ENCODE results near the gene AKIP1.
"Not testable (repeated sequence)": the region's sequence is repeated elsewhere in the genome, so short reads cannot be mapped to it uniquely, and the experiment has no call there.

Gene AKIP1

DNA sequence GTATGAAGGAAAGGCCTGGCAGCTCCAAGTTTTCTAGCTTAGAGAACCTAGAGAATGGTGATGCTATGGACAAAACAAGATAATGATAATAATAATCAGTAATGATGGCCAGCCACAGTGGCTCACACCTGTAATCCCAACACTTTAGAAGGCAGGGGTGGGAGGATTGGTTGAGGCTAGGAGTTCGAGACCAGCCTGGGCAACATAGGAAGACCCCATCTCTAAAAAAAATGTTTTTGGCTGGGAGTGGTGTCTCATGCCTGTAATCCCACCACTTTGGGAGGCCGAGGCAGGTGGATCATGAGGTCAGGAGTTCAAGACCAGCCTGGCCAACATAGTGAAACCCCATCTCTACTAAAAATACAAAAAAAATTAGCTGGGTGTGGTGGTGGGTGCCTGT lies 24.8 kb downstream of the AKIP1 start:
- not testable (repeated sequence) for H3K27me3 ChIP-seq (ENCODE audit: control insufficient read depth in 1 of 2, insufficient read depth in 1 of 2, low read length in 2 of 2); H3K23ac ChIP-seq (ENCODE audit: low read length in 2 of 2); H2AFZ ChIP-seq (ENCODE audit: low read depth, low read length); H3K4ac ChIP-seq (ENCODE audit: low read depth in 1 of 2, low read length in 2 of 2); H3K4me2 ChIP-seq (ENCODE audit: low read length, poor library complexity, severe bottlenecking); H3K36me3 ChIP-seq (ENCODE audit: control insufficient read depth in 1 of 2, insufficient read depth in 2 of 2, low read depth in 1 of 2, low read length in 2 of 2); H3K14ac ChIP-seq (ENCODE audit: low read length in 2 of 2); H3K4me1 ChIP-seq (ENCODE audit: control insufficient read depth, insufficient read depth, low read depth, low read length); H3K9me3 ChIP-seq (ENCODE audit: control insufficient read depth, low read length); DNase-seq; H4K91ac ChIP-seq (ENCODE audit: low read length); H3K79me1 ChIP-seq (replicated peaks; ENCODE audit: low read length, poor library complexity, severe bottlenecking); H3K4me3 ChIP-seq (ENCODE audit: insufficient read depth in 1 of 2, low read depth in 1 of 2, low read length in 2 of 2); H3K9ac ChIP-seq (ENCODE audit: low read length); H3K27ac ChIP-seq (ENCODE audit: low read length, poor library complexity, severe bottlenecking); H2BK15ac ChIP-seq (ENCODE audit: low read depth, poor library complexity, severe bottlenecking); H2BK5ac ChIP-seq (ENCODE audit: low read depth, low read length, poor library complexity, severe bottlenecking)
- peak overlapping the region in 1 of 2 experiments; percentile 92 for H2BK12ac ChIP-seq (ENCODE audit: low read length in 2 of 2)
- peak overlapping the region in 1 of 2 experiments; percentile 45 for H3K18ac ChIP-seq (ENCODE audit: low read depth in 1 of 2, low read length in 2 of 2)
- H2BK120ac ChIP-seq (ENCODE audit: low read depth, low read length): peak overlapping the region; percentile 46
- WGBS: no CpG with 5 or more reads among the region's 2 CpGs
- H4K8ac ChIP-seq (ENCODE audit: low read length): peak overlapping the region; percentile 45
- peak overlapping the region; percentile 67 for H2AK5ac ChIP-seq (ENCODE audit: low read length, severe bottlenecking)

DNA sequence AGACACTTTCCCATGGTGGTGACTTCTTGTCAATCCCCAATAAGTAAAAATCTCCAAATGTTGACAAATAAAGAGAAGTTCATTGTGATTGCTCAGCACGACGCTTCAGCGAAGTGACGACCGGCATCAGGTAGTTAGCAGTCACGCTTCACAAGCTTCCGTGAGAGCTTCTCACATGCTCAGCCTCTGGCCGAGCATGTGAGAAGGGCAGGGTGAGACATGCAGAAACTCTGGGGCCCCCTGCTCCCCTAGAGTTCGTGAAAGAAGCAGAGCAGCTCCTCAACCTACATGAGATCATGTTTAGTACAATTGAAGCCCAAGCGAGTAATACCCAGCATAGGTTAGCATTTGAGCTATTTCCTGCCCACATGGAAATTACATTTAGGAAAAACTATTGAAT lies 26.2 kb downstream of the AKIP1 start:
- no peak overlapping the region for H2BK120ac ChIP-seq (ENCODE audit: low read depth, low read length)
- peaks cover 0 to 5% of the 10 kb centered on the region in 2 experiments for H3K27me3 ChIP-seq (ENCODE audit: control insufficient read depth in 1 of 2, insufficient read depth in 1 of 2, low read length in 2 of 2)
- no peak overlapping the region for H4K8ac ChIP-seq (ENCODE audit: low read length)
- H2BK12ac ChIP-seq (ENCODE audit: low read length in 2 of 2): no peak overlapping the region
- H3K4me3 ChIP-seq (ENCODE audit: insufficient read depth in 1 of 2, low read depth in 1 of 2, low read length in 2 of 2): no peak overlapping the region
- H2AFZ ChIP-seq (ENCODE audit: low read depth, low read length): no peak overlapping the region
- H2BK5ac ChIP-seq (ENCODE audit: low read depth, low read length, poor library complexity, severe bottlenecking): no peak overlapping the region
- H3K27ac ChIP-seq (ENCODE audit: low read length, poor library complexity, severe bottlenecking): no peak overlapping the region
- H3K9ac ChIP-seq (ENCODE audit: low read length): no peak overlapping the region
- peak overlapping the region in 1 of 2 experiments; percentile 47 for H3K4ac ChIP-seq (ENCODE audit: low read depth in 1 of 2, low read length in 2 of 2)
- no peak overlapping the region for H3K4me2 ChIP-seq (ENCODE audit: low read length, poor library complexity, severe bottlenecking)
- no peak overlapping the region for H2BK15ac ChIP-seq (ENCODE audit: low read depth, poor library complexity, severe bottlenecking)
- no peak overlapping the region for H4K91ac ChIP-seq (ENCODE audit: low read length)
- peaks cover 8% of the 10 kb centered on the region for H3K4me1 ChIP-seq (ENCODE audit: control insufficient read depth, insufficient read depth, low read depth, low read length)
- H2AK5ac ChIP-seq (ENCODE audit: low read length, severe bottlenecking): no peak overlapping the region
- no peak overlapping the region for H3K23ac ChIP-seq (ENCODE audit: low read length in 2 of 2)
- no peak overlapping the region for H3K18ac ChIP-seq (ENCODE audit: low read depth in 1 of 2, low read length in 2 of 2)
- H3K79me1 ChIP-seq (replicated peaks; ENCODE audit: low read length, poor library complexity, severe bottlenecking): no peaks in the 10 kb centered on the region
- H3K9me3 ChIP-seq (ENCODE audit: control insufficient read depth, low read length): no peaks in the 10 kb centered on the region
- no peak overlapping the region for H3K14ac ChIP-seq (ENCODE audit: low read length in 2 of 2)
- 93% methylated on average over 10 of the region's 10 CpGs for WGBS
- no peaks in the 10 kb centered on the region for H3K36me3 ChIP-seq (ENCODE audit: control insufficient read depth in 1 of 2, insufficient read depth in 2 of 2, low read depth in 1 of 2, low read length in 2 of 2)
- no peak for DNase-seq

DNA sequence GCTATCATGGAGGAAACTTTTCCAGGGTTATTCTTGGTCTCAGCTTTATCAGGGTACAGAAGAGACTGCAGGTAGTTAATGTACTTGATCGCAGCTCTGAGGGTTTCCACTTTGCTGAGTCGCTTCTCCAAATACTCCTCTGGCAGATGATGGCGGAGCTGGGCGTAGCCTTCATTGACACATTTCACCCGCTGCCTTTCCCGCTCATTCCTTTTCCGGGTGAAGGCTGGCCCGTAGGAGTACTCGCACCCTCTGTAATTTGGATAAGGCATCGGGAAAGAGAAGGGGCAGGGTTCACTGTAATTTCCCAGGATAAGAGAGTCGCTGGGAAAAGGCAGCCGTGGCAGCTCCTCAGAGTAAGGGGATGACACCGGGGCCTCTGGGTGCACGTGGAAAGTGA lies 26.7 kb downstream of the AKIP1 start:
- Histone ChIP-seq H4K8ac (ENCODE audit: low read length) (no peak overlapping the region), H3K79me1 (replicated peaks; ENCODE audit: low read length, poor library complexity, severe bottlenecking) (no peaks in the 10 kb centered on the region), H3K4me2 (ENCODE audit: low read length, poor library complexity, severe bottlenecking) (no peak overlapping the region), H3K36me3 (ENCODE audit: control insufficient read depth in 1 of 2, insufficient read depth in 2 of 2, low read depth in 1 of 2, low read length in 2 of 2) (no peaks in the 10 kb centered on the region), H3K4me3 (ENCODE audit: insufficient read depth in 1 of 2, low read depth in 1 of 2, low read length in 2 of 2) (no peak overlapping the region), H3K14ac (ENCODE audit: low read length in 2 of 2) (no peak overlapping the region), H3K27ac (ENCODE audit: low read length, poor library complexity, severe bottlenecking) (no peak overlapping the region), H2BK5ac (ENCODE audit: low read depth, low read length, poor library complexity, severe bottlenecking) (no peak overlapping the region), H3K9ac (ENCODE audit: low read length) (no peak overlapping the region), H3K27me3 (ENCODE audit: control insufficient read depth in 1 of 2, insufficient read depth in 1 of 2, low read length in 2 of 2) (peaks cover 0 to 5% of the 10 kb centered on the region in 2 experiments), H2BK120ac (ENCODE audit: low read depth, low read length) (no peak overlapping the region), H2AK5ac (ENCODE audit: low read length, severe bottlenecking) (no peak overlapping the region), H2AFZ (ENCODE audit: low read depth, low read length) (no peak overlapping the region), H3K9me3 (ENCODE audit: control insufficient read depth, low read length) (no peaks in the 10 kb centered on the region), H2BK15ac (ENCODE audit: low read depth, poor library complexity, severe bottlenecking) (no peak overlapping the region), H4K91ac (ENCODE audit: low read length) (no peak overlapping the region), H3K4me1 (ENCODE audit: control insufficient read depth, insufficient read depth, low read depth, low read length) (peaks cover 7% of the 10 kb centered on the region), H3K18ac (ENCODE audit: low read depth in 1 of 2, low read length in 2 of 2) (no peak overlapping the region), H3K4ac (ENCODE audit: low read depth in 1 of 2, low read length in 2 of 2) (no peak overlapping the region), H2BK12ac (ENCODE audit: low read length in 2 of 2) (peak overlapping the region in 1 of 2 experiments; percentile 39), H3K23ac (ENCODE audit: low read length in 2 of 2) (no peak overlapping the region)
- WGBS: 94% methylated on average over 13 of the region's 14 CpGs
- DNase-seq: no peak

DNA sequence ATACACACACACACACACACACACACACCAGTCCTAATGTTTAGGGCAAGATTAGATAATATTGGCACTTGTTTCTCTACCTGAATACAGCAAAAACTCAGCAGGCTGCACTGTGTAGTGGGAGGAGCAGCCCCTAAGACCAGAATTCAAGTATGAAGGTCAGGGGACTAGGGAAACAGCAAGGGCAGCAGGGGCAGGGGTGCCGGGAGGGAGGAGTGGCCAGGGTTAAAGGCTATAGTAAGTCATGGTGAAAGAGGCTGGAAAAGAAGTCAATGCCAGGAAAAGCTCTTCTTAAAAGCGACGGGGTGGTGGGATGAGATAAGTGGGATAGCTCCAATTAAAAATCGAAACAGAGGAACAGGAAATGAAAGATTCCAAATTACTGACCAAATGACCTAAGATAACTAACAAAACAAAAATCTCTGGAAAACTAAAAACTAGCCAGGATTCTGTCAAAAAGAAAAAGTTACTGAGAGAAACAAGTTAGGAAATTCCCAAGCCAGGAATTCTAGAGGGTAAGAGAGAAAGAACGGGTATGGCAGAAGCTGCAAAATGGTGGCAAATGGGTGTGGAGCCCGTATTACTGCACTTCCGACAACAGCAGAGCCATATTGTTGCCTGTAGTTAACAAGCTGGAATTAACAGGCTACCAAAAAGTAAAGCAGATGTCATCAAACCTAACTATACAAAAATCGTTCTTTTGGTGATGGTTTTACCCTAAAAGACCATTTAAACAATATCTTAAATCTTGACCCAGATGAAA lies 30.5 kb downstream of the AKIP1 start:
- no peak for DNase-seq
- no peak overlapping the region for H3K4me2 ChIP-seq (ENCODE audit: low read length, poor library complexity, severe bottlenecking)
- H2BK120ac ChIP-seq (ENCODE audit: low read depth, low read length): no peak overlapping the region
- peak overlapping the region in 1 of 2 experiments; percentile 54 for H2BK12ac ChIP-seq (ENCODE audit: low read length in 2 of 2)
- H3K4me1 ChIP-seq (ENCODE audit: control insufficient read depth, insufficient read depth, low read depth, low read length): peaks cover 2% of the 10 kb centered on the region
- H4K91ac ChIP-seq (ENCODE audit: low read length): no peak overlapping the region
- no peak overlapping the region for H3K27ac ChIP-seq (ENCODE audit: low read length, poor library complexity, severe bottlenecking)
- no peak overlapping the region for H3K4ac ChIP-seq (ENCODE audit: low read depth in 1 of 2, low read length in 2 of 2)
- H3K79me1 ChIP-seq (replicated peaks; ENCODE audit: low read length, poor library complexity, severe bottlenecking): no peaks in the 10 kb centered on the region
- H3K9me3 ChIP-seq (ENCODE audit: control insufficient read depth, low read length): no peaks in the 10 kb centered on the region
- no peak overlapping the region for H2AK5ac ChIP-seq (ENCODE audit: low read length, severe bottlenecking)
- no peak overlapping the region for H3K4me3 ChIP-seq (ENCODE audit: insufficient read depth in 1 of 2, low read depth in 1 of 2, low read length in 2 of 2)
- H3K23ac ChIP-seq (ENCODE audit: low read length in 2 of 2): no peak overlapping the region
- H4K8ac ChIP-seq (ENCODE audit: low read length): no peak overlapping the region
- 95% methylated on average over 4 of the region's 8 CpGs for WGBS
- H3K9ac ChIP-seq (ENCODE audit: low read length): no peak overlapping the region
- no peak overlapping the region for H3K18ac ChIP-seq (ENCODE audit: low read depth in 1 of 2, low read length in 2 of 2)
- peaks cover 0 to 5% of the 10 kb centered on the region in 2 experiments for H3K27me3 ChIP-seq (ENCODE audit: control insufficient read depth in 1 of 2, insufficient read depth in 1 of 2, low read length in 2 of 2)
- no peak overlapping the region for H3K14ac ChIP-seq (ENCODE audit: low read length in 2 of 2)
- no peak overlapping the region for H2BK5ac ChIP-seq (ENCODE audit: low read depth, low read length, poor library complexity, severe bottlenecking)
- H2BK15ac ChIP-seq (ENCODE audit: low read depth, poor library complexity, severe bottlenecking): no peak overlapping the region
- no peak overlapping the region for H2AFZ ChIP-seq (ENCODE audit: low read depth, low read length)
- H3K36me3 ChIP-seq (ENCODE audit: control insufficient read depth in 1 of 2, insufficient read depth in 2 of 2, low read depth in 1 of 2, low read length in 2 of 2): no peaks in the 10 kb centered on the region
